GM18951 (cell line): ENCODE results near the gene NME7.
"Not testable (repeated sequence)": the region's sequence is repeated elsewhere in the genome, so short reads cannot be mapped to it uniquely, and the experiment has no call there.

Source experiments
- POLR2A ChIP-seq: IDR thresholded peaks from 4 replicates; pipeline ENCODE4 v1.6.1; 2011; ENCODE audit warnings: mild to moderate bottlenecking; ENCODE audit not compliant: insufficient read length, insufficient read depth; ENCODE audit errors: extremely low read depth
- in situ Hi-C: fragments of 300-500 bp; cut with MboI; formaldehyde crosslinking; loops from one replicate; pipeline ENCODE4 v1.12.0; 2022; ENCODE audit warnings: low sequenced_read_pairs, mixed read lengths, inconsistent platforms; ENCODE audit not compliant: unreplicated experiment

NME7 gene

DNA sequence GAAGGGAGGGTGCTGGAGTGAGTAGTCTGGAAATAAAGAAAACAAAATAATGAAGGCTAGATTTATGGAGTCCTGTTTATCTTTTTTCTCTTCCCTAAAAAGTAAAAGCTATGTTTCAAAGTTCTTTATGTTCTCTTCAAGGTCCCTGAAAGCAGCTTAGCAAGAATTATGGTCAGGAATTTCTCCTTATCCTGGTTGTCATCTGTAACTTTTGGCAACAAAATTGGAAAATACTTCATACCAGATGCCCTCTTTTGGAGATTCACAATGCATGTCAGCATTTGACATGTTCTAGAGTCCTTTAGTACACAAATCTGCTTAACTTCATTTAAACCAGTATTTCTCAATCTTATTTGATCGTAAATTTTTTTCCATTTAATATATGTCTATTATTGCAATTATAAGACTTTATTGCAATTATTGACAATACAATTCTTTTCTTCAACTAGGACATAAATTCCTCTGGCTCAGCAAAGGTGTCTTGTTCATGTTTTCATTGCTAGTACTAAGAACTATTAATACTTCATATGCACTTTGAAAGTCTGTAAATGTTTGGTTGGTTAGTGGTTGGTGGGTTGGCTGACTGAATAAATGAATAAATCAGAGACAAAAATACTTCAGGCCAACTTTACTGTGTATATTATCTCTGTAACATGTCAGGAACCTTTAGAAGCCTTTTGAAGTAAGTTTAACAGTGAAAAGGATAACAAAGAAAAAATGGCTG, 159.6 kb downstream of the NME7 start:
- no peak for TF ChIP-seq POLR2A
- in situ Hi-C loops, result no loop called here

DNA sequence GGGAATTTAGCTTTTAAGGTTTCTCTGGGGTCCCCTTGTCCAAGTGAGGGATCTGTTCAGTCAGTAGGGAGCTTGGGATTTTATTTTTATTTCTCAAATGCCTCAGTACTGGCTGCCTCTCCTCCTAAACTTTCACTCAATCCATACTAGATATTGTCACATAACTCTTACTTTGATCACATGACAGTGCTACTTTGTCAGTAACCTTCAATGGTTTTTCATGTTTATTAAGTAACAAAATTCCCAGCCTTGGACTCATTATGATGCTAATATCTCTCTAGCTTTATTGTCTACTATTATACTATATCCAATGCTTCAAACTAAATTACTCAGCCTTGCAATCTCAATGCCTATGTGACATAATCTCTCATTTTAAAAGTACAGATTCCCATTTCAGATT, 163.4 kb downstream of the NME7 start:
- in situ Hi-C loops, result no loop called here
- TF ChIP-seq POLR2A, result no peak

DNA sequence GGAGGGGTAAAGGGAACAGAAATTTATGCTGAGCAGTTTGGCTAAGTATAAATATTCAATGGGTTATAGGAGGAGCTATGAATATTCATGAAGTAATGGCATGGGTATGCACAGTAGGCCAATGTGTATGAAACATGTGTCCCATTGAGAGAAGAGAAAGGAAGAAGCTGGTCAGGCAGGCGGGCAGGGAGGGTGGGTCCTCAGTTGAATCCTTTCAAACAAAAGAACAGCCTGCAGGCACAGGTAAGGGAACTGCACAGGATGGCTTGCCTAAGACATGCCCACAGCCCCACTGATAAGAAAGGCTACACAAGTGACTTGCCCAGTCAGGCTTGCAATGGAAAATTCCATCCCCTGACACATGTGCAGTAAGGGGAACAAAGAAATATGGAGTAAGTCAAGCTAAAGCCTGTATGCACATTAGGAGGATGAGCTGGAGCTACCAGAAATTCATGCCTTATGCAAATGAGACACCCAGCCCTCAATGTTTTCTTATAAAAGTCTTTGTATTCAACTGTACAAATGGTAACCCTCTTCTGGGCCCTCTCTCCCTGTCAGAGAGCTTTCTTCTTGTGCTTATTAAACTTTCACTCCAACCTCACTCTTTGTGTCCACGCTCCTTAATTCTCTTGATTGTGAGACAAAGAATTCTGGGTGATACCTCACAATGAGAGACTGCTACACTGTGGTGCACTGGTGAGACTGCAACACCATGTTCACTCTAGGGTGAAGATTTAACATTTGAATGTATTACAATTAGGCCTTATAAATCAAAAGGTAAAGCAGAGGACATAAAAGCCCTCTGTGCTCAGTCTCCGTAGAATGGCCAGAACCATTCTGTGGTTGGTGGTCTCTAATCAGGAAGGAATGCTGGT, 164.6 kb downstream of the NME7 start:
- in situ Hi-C loops, result no loop called here
- no peak for TF ChIP-seq POLR2A

DNA sequence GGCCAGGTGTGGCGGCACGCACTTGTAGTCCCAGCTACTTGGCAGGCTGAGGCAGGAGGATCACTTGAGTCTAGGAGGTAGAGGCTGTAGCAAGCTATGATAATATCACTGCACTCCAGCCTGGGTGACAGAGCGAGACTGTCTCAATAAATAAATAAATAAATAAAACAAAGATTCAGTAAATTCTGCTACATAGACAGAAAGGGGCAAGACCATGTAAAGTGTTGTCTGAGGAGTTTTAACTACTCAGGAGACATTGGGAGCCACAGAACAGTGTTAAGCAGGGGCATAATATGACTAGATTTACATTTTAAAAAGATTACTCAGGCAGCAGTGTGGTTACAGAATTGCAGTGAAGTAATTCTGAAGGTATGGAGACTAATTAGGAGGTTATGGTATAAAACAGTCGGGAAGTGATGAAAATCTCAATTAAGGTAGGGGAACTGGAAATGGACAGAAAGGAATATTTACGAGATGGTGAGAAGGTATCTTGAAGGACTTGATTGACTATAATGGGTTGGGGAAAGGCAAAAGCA, 166.4 kb downstream of the NME7 start:
- no peak for TF ChIP-seq POLR2A
- in situ Hi-C loops, result no loop called here

DNA sequence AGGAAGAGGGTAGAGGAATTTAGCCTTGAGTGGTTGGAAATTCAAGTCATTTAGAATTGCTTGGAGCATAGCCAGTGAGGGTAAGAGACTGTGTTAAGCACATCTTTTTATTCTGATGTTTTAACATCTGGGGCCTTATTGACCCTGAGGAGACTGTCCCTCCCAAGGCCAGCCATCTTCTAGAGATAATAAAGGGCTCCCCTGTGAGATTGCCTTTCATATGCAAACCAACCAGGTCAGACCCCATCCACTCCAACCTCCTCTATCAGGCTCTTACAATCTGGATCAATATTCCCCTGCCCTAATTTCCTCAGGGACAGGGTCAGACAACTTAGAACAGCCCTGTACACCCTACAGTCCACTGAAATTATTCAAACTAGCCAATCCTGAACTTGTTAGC, 167.3 kb downstream of the NME7 start:
- in situ Hi-C loops, result no loop called here
- no peak for TF ChIP-seq POLR2A

DNA sequence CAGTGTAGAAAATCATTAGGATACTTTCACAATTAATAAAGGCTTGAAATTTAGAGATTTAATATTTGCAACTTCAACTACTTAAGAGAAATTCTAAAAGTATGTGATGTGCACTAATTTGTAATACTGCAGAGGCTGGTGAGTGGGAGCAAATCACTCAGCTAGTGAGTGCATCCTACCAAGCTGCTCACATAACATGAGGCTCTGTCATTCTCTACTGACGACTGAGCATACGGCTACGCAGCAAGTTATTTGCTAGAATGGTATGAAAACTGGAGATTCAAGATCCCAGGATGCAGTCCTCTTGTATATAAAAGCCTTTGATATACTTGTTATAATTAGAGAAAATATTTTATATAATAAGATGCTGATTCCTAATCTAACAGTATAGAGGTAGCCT, 171.0 kb downstream of the NME7 start:
- in situ Hi-C loops, result no loop called here
- TF ChIP-seq POLR2A, result no peak

DNA sequence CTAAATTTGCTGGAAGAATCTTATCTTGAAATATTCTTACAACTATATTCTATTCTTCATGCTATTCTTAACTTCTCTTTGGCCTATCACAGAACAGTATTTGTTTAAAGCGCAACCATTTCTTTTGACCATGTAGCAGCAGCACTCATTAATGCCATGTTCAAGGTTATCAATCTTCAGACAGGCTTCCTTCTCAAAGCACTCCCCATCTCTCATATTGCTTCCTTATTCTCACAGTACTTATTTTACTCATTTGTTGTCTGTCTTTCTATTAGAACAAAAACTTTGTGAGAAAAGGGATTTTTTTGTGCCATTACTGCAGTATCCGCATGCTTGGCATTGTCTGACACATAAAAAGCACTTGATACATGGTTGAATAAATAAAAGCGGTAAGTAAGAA, 171.4 kb downstream of the NME7 start:
- in situ Hi-C loops, result no loop called here
- no peak for TF ChIP-seq POLR2A

DNA sequence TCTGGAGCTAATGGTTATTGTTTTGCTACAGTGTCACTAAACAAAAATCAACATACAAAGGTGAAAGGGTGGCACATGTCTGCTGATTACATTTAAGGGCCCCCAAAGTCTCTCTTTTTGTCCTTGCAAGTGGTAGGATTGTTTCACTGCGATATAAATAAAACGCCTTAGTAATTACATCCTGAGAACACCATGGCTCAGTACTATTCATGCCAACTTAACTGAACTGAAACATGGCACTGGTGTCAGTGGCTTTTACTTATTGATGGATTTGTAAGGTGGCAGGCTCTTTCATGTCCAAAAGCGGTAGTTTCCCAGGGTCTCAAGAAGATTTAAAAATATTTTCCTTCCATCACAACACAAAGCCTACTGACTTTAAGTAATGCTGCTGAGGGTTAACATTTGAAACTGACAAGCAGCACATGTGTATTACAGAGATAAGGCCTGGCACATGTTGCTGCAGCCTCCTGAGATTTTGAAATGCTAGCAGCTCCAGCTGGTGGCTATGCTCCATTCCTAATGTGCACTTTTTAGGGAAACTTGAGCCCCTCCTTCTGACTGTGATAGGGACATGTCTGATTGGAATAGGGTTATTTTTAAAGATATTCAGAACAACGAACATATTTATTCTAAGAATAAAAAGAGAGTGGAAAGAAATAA, 174.3 kb downstream of the NME7 start:
- no peak for TF ChIP-seq POLR2A
- in situ Hi-C loops, result no loop called here

DNA sequence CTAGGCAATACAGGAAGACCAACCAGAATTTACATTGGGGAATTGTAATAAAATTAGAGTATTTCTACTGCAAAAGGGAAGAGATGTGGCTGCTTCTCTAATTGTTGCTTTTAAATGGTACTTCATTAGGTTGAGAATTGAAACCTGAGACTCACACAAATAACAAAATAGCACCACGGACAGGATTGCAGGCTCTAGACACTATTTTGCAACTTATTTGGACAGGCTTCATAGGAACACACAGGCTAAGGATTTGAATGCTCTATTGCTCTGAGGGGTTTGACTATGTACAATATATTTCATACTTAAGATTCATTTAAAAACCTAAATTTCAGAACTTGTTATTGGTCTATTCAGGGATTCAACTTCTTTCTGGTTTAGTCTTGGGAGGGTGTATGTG, 181.5 kb downstream of the NME7 start:
- in situ Hi-C loops, result no loop called here
- TF ChIP-seq POLR2A, result no peak

DNA sequence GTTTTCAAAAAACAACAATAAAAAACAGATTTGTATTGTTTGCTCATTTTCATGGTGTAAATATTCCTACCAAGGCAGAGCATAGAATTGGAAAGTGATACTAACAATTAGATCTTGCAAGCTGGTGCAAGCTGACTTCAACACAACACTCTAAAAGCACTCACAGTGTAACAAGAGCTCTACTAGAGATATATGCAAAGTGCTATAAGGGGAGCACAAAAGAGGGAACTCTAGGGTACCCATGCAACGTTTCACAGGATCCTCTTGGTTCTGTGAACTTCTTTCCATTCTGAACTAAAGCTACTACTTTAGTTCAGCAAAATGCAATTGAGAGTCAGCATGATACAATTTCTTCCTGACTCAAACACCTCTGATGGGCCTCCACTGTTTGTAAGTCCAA, 182.8 kb downstream of the NME7 start:
- in situ Hi-C loops, result no loop called here
- TF ChIP-seq POLR2A, result no peak

DNA sequence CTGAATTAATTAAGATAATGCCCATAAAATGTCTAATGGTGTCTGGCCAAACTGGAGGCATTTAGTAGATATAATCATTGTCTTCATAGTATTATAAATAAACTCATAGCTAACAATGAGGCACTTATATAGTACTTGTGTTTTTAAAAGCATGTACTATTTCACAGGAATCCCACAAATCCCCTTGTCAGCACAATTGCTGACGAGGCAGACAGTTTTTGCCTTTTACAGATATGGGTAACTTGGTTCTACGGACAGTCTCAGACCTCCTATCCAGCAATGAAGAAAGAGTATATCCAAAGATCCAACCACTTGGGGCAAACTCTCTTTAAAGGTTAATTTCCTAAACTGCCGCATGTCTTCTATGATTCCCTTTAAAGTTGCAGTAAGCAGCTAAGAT, 187.4 kb downstream of the NME7 start:
- in situ Hi-C loops, result no loop called here
- TF ChIP-seq POLR2A, result no peak

DNA sequence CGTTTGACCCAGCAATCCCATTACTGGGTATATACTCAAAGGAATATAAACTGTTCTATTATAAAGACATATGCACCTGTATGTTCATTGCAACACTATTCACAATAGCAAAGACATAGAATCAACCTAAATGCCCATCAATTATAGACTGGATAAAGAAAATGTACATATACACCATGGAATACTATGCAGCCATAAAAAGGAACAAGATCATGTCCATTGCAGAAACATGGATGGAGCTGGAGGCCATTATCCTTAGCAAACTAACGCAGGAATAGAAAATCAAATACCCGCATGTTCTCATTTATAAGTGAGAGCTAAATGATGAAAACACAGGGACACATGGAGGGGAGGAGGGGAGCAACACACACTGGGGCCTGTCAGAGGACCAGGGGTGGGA, 188.2 kb downstream of the NME7 start:
- in situ Hi-C loops, result not testable (repeated sequence)

DNA sequence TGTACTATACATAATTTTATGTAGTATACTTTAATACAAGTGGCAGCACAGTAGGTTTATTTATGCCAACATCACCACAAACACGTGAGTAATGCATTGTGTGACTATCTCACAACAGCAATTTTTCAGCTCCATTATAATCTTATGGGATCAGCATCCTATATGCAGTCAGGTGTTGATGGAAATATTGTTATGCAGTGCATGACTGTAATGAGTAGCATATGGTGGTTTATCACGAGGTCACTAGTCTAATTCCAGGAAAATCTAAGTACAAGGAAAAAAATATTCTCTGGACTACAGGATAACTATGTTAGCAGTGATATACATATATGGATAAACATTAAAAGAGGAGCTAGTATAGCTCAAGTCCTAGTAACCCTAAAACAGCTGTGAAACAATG, 192.1 kb downstream of the NME7 start:
- in situ Hi-C loops, result no loop called here
- TF ChIP-seq POLR2A, result no peak
